K562 (cell line): ENCODE measurements around the gene CHD8. TPM values are rescaled to one million over a fixed set of nuclear protein-coding genes. Genes with fewer than 3 reads are reported as not detected.

Source experiments
- ATAC-seq: fragments of 200-7000 bp; cut with Tn5 transposase; 3 replicates; pipeline ENCODE4 v1.9.1; 2020; ENCODE audit warnings: moderate library complexity
- BruUV-seq: library from RNA; stranded (reverse); fragments of 400-500 nt; replicated peaks from 2 replicates; lab custom pipeline; 2021; lab: Mats Ljungman, UMichigan
- CTCF ChIA-PET: fragments of 300-600 bp; formaldehyde crosslinking; extraction: SDS; loops from one replicate; lab custom pipeline; 2021; ENCODE audit warnings: low intra/inter-chr PET ratio; lab: Yijun Ruan, JAX
- POLR2A ChIA-PET: fragments of 300-600, 350-650 bp; sonication (Branson Sonifier 250); formaldehyde crosslinking; extraction: SDS; loops from one replicate; lab custom pipeline; 2021; ENCODE audit warnings: antibody characterized with exemption, inconsistent platforms; lab: Yijun Ruan, JAX
- DNase-seq, 4 experiments: peaks; one replicate each; pipeline versions ENCODE4 v3.0.0 to v3.0.0-alpha.2; 2011 to 2018; ENCODE audit warnings: low spot score in 3 of 4, mixed read lengths in 3 of 4; ENCODE audit errors: extremely low read depth in 1 of 4
- FAIRE-seq: peaks from 2 replicates; lab custom pipeline; 2011; peaks lifted over from hg19 to GRCh38; lab: Jason Lieb, UNC
- H2AFZ ChIP-seq: 2 replicates; pipeline ENCODE4 v1.6.0; 2011; ENCODE audit warnings: low read depth, low read length, control low read depth, inconsistent platforms
- H3K27ac ChIP-seq: fragments of 200-600 bp; 3 replicates; pipeline ENCODE4 v1.8.0; 2011; ENCODE audit warnings: low read depth, mild to moderate bottlenecking, control low read depth, inconsistent platforms, low read length, moderate library complexity, mixed read lengths; ENCODE audit errors: extremely low read depth
- H3K27me3 ChIP-seq, 2 experiments: fragments of 300-600 bp in 1 of 2; 2 replicates in 1 of 2; 3 replicates in 1 of 2; pipeline versions ENCODE4 v1.6.0 to v1.8.0; 2011; ENCODE audit warnings: inconsistent platforms in 2 of 2, low read length in 2 of 2, mild to moderate bottlenecking in 1 of 2, mixed read lengths in 1 of 2, moderate library complexity in 1 of 2; ENCODE audit not compliant: control insufficient read depth in 2 of 2, insufficient read depth in 2 of 2
- H3K36me3 ChIP-seq: fragments of 300-600 bp; 3 replicates; pipeline ENCODE4 v1.8.0; 2011; ENCODE audit warnings: mild to moderate bottlenecking, low read length, inconsistent platforms; ENCODE audit not compliant: control insufficient read depth, insufficient read depth
- H3K4me1 ChIP-seq, 2 experiments: fragments of 200-600 bp in 1 of 2; replicated peaks in 1 of 2; 2 replicates in 1 of 2; 3 replicates in 1 of 2; pipeline versions ENCODE4 v1.5.1 to v1.8.0; 2011; ENCODE audit warnings: inconsistent platforms in 2 of 2, low read length in 2 of 2, mild to moderate bottlenecking in 1 of 2, mixed read lengths in 1 of 2, moderate library complexity in 1 of 2; ENCODE audit not compliant: control insufficient read depth in 2 of 2, insufficient read depth in 2 of 2
- H3K4me2 ChIP-seq: 2 replicates; pipeline ENCODE4 v1.6.1; 2011; ENCODE audit warnings: low read length, control low read depth, inconsistent platforms, mixed read lengths; ENCODE audit not compliant: insufficient read depth
- H3K4me3 ChIP-seq: fragments of 200-600 bp; sonication (generic), shearing (Covaris generic); 2 replicates; pipeline ENCODE4 v1.5.1; 2016; ENCODE audit warnings: control low read depth, inconsistent platforms
- H3K79me2 ChIP-seq: fragments of 200-600 bp; 3 replicates; pipeline ENCODE4 v1.8.0; 2011; ENCODE audit warnings: low read length, inconsistent platforms; ENCODE audit not compliant: control insufficient read depth, insufficient read depth
- H3K9ac ChIP-seq, 2 experiments: 2 replicates each; pipeline versions ENCODE4 v1.6.0 to v1.6.1; 2011; ENCODE audit warnings: low read depth in 2 of 2, low read length in 2 of 2, control low read depth in 1 of 2, inconsistent platforms in 1 of 2, mild to moderate bottlenecking in 1 of 2, mixed read lengths in 1 of 2; ENCODE audit not compliant: insufficient read depth in 1 of 2
- H3K9me1 ChIP-seq: one replicate; pipeline ENCODE4 v1.6.0; 2011; ENCODE audit warnings: inconsistent platforms, mild to moderate bottlenecking, low read length, moderate library complexity; ENCODE audit not compliant: control insufficient read depth, insufficient read depth
- H3K9me3 ChIP-seq: replicated peaks from 2 replicates; pipeline ENCODE4 v1.5.1; 2011; ENCODE audit warnings: low read depth, low read length, inconsistent platforms; ENCODE audit not compliant: control insufficient read depth, insufficient read depth
- H4K20me1 ChIP-seq: replicated peaks from 2 replicates; pipeline ENCODE4 v1.6.1; 2011; ENCODE audit warnings: low read length, inconsistent platforms, mixed read lengths; ENCODE audit not compliant: control insufficient read depth, insufficient read depth
- BHLHE40 ChIP-seq: IDR thresholded peaks from 2 replicates; pipeline ENCODE4 v1.6.1; 2011; ENCODE audit warnings: low read length, improper control_type of control experiment
- CBFA2T3 ChIP-seq: fragments of 450-650 bp; IDR thresholded peaks from 2 replicates; pipeline ENCODE4 v1.6.1; 2017
- CREB5 ChIP-seq: fragments of 250-450 bp; sonication (Bioruptor Pico); IDR thresholded peaks from 2 replicates; pipeline ENCODE4 v1.5.0; 2020; ENCODE audit warnings: mild to moderate bottlenecking
- ELF2 ChIP-seq: fragments of 250-450 bp; sonication (Bioruptor Pico); IDR thresholded peaks from 2 replicates; pipeline ENCODE4 v1.5.0; 2021; ENCODE audit warnings: mild to moderate bottlenecking
- ELK3 ChIP-seq: fragments of 450-650 bp; formaldehyde crosslinking; IDR thresholded peaks from 2 replicates; pipeline ENCODE4 v1.4.0; 2020; ENCODE audit warnings: mild to moderate bottlenecking
- ETV1 ChIP-seq: fragments of 450-650 bp; conservative IDR thresholded peaks from 2 replicates; pipeline ENCODE4 v1.6.1; 2016; ENCODE audit warnings: missing genetic modification characterization, control low read depth, low read depth, missing compliant biosample characterization
- MNT ChIP-seq, 2 experiments: fragments of 450-650 bp; conservative IDR thresholded peaks; 2 replicates each; pipeline ENCODE4 v1.6.1; 2017; ENCODE audit warnings: mild to moderate bottlenecking in 2 of 2, moderate library complexity in 2 of 2
- MTA2 ChIP-seq: fragments of 450-650 bp; IDR thresholded peaks from 2 replicates; pipeline ENCODE4 v1.6.1; 2016; ENCODE audit warnings: low read depth
- NR2C2 ChIP-seq, 2 experiments: fragments of 200-800 bp in 1 of 2; sonication (Bioruptor generic) in 1 of 2; sonication (generic) in 1 of 2; formaldehyde crosslinking in 1 of 2; IDR thresholded peaks; 2 replicates each; pipeline versions ENCODE4 v1.6.1 to v1.8.0; 2016 to 2022; ENCODE audit warnings: mild to moderate bottlenecking in 1 of 2, missing compliant biosample characterization in 1 of 2, missing genetic modification characterization in 1 of 2, missing genetic modification reagents in 1 of 2
- PHTF2 ChIP-seq: fragments of 250-450 bp; sonication (Bioruptor Pico); IDR thresholded peaks from 2 replicates; pipeline ENCODE4 v1.5.0; 2021; ENCODE audit warnings: mild to moderate bottlenecking
- TCF7L2 ChIP-seq: fragments of 150-350 bp; IDR thresholded peaks from 2 replicates; pipeline ENCODE4 v1.6.1; 2016; ENCODE audit warnings: low read depth, mild to moderate bottlenecking, low read length, moderate library complexity
- VEZF1 ChIP-seq: fragments of 200-800 bp; sonication (Bioruptor generic); IDR thresholded peaks from 2 replicates; pipeline ENCODE4 v1.6.1; 2017; ENCODE audit warnings: missing genetic modification characterization, missing compliant biosample characterization
- ZNF57 ChIP-seq: fragments of 450-650 bp; formaldehyde crosslinking; IDR thresholded peaks from 2 replicates; pipeline ENCODE4 v1.4.0; 2020; ENCODE audit warnings: mild to moderate bottlenecking, moderate library complexity
- ZNF583 ChIP-seq: fragments of 250-450 bp; sonication (Bioruptor Pico); IDR thresholded peaks from 2 replicates; pipeline ENCODE4 v1.4.0; 2020
- WGBS: fragments of 100-300 bp; shearing (Covaris generic); methylation state at CpG from one replicate; pipeline ENCODE4 v1.1.6; 2016; ENCODE audit warnings: low coverage, mixed read lengths; ENCODE audit not compliant: insufficient coverage; ENCODE audit errors: missing lambda C conversion rate; 5-methylcytosine and 5-hydroxymethylcytosine counted together
- in situ Hi-C: fragments of 300-500 bp; cut with MboI; formaldehyde crosslinking; loops from 4 replicates; pipeline ENCODE4 v1.15.0; 2018; ENCODE audit warnings: inconsistent platforms, mixed read lengths
- intact Hi-C: fragments of 100-400 bp; cut with micrococcal nuclease; formaldehyde crosslinking; loops from 2 replicates; pipeline ENCODE4 v1.14.2; 2022
- polyA plus RNA-seq, 8 experiments: library from polyadenylated mRNA; depleted of rRNA in 4 of 8; stranded (reverse) in 5 of 8; unstranded in 3 of 8; fragments of >200 nt; fragmentation: Nextera tagmentation in 2 of 8; fragmentation: Illumina TruSeq in 1 of 8; extraction: Ambion mirVana in 2 of 8; extraction: Trizol in 1 of 8; gene quantifications; 2 replicates each; pipeline versions ENCODE4 v1.2.1 to v1.2.3, GENCODE V29; 2011 to 2014; ENCODE audit warnings: inconsistent platforms in 1 of 8, missing spikeins in 1 of 8
- total RNA-seq, 7 experiments: library from RNA; depleted of rRNA in 6 of 7; stranded (reverse); fragments of >200 nt in 6 of 7; fragmentation: Illumina TruSeq in 2 of 7; extraction: Trizol in 2 of 7; gene quantifications; 2 replicates each; pipeline versions ENCODE4 v1.2.1 to v1.2.3, GENCODE V29; 2011 to 2021; ENCODE audit warnings: low replicate concordance in 1 of 7

Gene CHD8
- total and polyA plus RNA-seq, 9 of the 15 experiments (the other 6 are each of a cell fraction or from before 2014, with no cell fraction given), result 11.1 to 51.2 (median 32.8) TPM

GRCh38 chr14:21476925-21477681 lies 21.2 kb upstream of the CHD8 start, which contains the start of the genes RAB2B and TOX4 (continued):
- TF ChIP-seq MNT (conservative IDR thresholded peaks at IDR 0.05) (peak; percentile 55 to 81), MTA2 (no peak), ELK3 (CRISPR knock-in tag) (no peak)
- TF ChIP-seq, all 486 proteins: peak for 98

- FAIRE-seq (no peak), ATAC-seq (peak; percentile 82), DNase-seq (peak; percentile 75 to 81 (median 80))
- H3K36me3 ChIP-seq, result peaks cover 17% of the 10 kb centered on the region; the same call in 2 of the 3 replicates
- H2AFZ ChIP-seq, result peak overlapping the region; percentile 83
- H4K20me1 ChIP-seq, result no peaks in the 10 kb centered on the region
- BruUV-seq, result no TSS peak
- in situ Hi-C loops (no loop called here), intact Hi-C loops (loop anchor here (1.0 to 2.0 kb wide), 2 partner anchors 20 to 34 kb away; partner anchors contain the start of genes CHD8 and METTL3)
- H3K4me1 ChIP-seq, result peaks cover 0 to 4% of the 10 kb centered on the region in 2 experiments; a peak in 1 of 5 replicates
- H3K4me3 ChIP-seq, result peak overlapping the region; percentile 74
- WGBS, result 0% methylated on average over 4 of the region's 27 CpGs
- CTCF ChIA-PET, result interaction anchor here (1.3 kb wide), 1 partner anchor 81 kb away, joined by 5 read pairs; no protein-coding TSS in a partner anchor
- POLR2A ChIA-PET, result interaction anchor here (0.6 to 1.8 kb wide), 4 partner anchors 12 to 325 kb away, joined by 3 to 7 read pairs (median 4); partner anchors contain the start of gene CHD8
- peak overlapping the region; percentile 85 for H3K4me2 ChIP-seq
- H3K9me3 ChIP-seq, result no peaks in the 10 kb centered on the region
- H3K27me3 ChIP-seq, result no peaks in the 10 kb centered on the region
- H3K27ac ChIP-seq, result peak overlapping the region; percentile 60
- peaks cover 29% of the 10 kb centered on the region for H3K79me2 ChIP-seq
- peak overlapping the region; percentile 73 to 83; a peak in 3 of 4 replicates for H3K9ac ChIP-seq
- no peaks in the 10 kb centered on the region for H3K9me1 ChIP-seq
- TF ChIP-seq ZNF583 (CRISPR knock-in tag), result no peak
- no peak for TF ChIP-seq NR2C2 (CRISPR knock-in tag; IDR thresholded peaks at IDR 0.05)
- TF ChIP-seq NR2C2 (tag; IDR thresholded peaks at IDR 0.05), result no peak
- 0 out of 2 replicates have a peak, but pooled peaks have one; percentile 26 for TF ChIP-seq ETV1 (tag)
- TF ChIP-seq CBFA2T3, result peak; percentile 20; the same call in 1 of the 2 replicates
- peak; percentile 63 for TF ChIP-seq BHLHE40
- no peak for TF ChIP-seq CREB5 (CRISPR knock-in tag)
- TF ChIP-seq PHTF2, result no peak
- TF ChIP-seq ZNF57 (CRISPR knock-in tag), result no peak
- TF ChIP-seq VEZF1 (CRISPR knock-in tag), result no peak
- no peak for TF ChIP-seq ELF2 (CRISPR knock-in tag)
- TF ChIP-seq TCF7L2, result peak; percentile 83
Observed at GRCh38 chr14:21476523-21476924, 20.6 kb upstream of the CHD8 start.
